ENCODE results near the gene KRTAP3-1. TPM values are rescaled to one million over a fixed set of nuclear protein-coding genes. Genes with fewer than 3 reads are reported as not detected.

Gene KRTAP3-1
- total RNA-seq, 1 experiment from 2014 or later, result not detected

GRCh38 chr17:41054025-41054424 lies 45.1 kb upstream of the KRTAP3-1 start:
- no peaks in the 10 kb centered on the region for H3K36me3 ChIP-seq (ENCODE audit: insufficient read depth, low read length, poor library complexity, severe bottlenecking)
- no peak for DNase-seq (ENCODE audit: low spot score)
- no peak overlapping the region for H3K4me3 ChIP-seq (ENCODE audit: low read depth, low read length, poor library complexity, severe bottlenecking)
- H3K27me3 ChIP-seq (replicated peaks; ENCODE audit: insufficient read depth, low read depth, low read length, poor library complexity), result no peaks in the 10 kb centered on the region
- TF ChIP-seq CTCF (conservative IDR thresholded peaks at IDR 0.05; ENCODE audit: low read depth, low read length) (no peak), EZH2 (IDR thresholded peaks at IDR 0.05; ENCODE audit: borderline replicate concordance, low read depth, low read length, poor library complexity, severe bottlenecking) (no peak)
- no peaks in the 10 kb centered on the region for H3K9me3 ChIP-seq (ENCODE audit: low read depth, low read length, poor library complexity, severe bottlenecking)
- ChIA-PET CTCF (no interaction called here), POLR2A (ENCODE audit: low non-redundant PET) (no interaction called here)
- BruUV-seq (replicated peaks), result no TSS peak
- intact Hi-C loops (cut with micrococcal nuclease; ENCODE audit: unreplicated experiment), result no loop called here
- no peaks in the 10 kb centered on the region for H3K4me1 ChIP-seq (ENCODE audit: insufficient read depth, low read length, poor library complexity, severe bottlenecking)
- no peak overlapping the region for H3K27ac ChIP-seq (ENCODE audit: low read depth, low read length, poor library complexity, severe bottlenecking)

GRCh38 chr17:41052566-41052965 lies 43.6 kb upstream of the KRTAP3-1 start:
- Histone ChIP-seq H3K27ac (ENCODE audit: low read depth, low read length, poor library complexity, severe bottlenecking) (no peak overlapping the region), H3K36me3 (ENCODE audit: insufficient read depth, low read length, poor library complexity, severe bottlenecking) (no peaks in the 10 kb centered on the region), H3K4me1 (ENCODE audit: insufficient read depth, low read length, poor library complexity, severe bottlenecking) (no peaks in the 10 kb centered on the region), H3K9me3 (ENCODE audit: low read depth, low read length, poor library complexity, severe bottlenecking) (no peaks in the 10 kb centered on the region), H3K4me3 (ENCODE audit: low read depth, low read length, poor library complexity, severe bottlenecking) (no peak overlapping the region), H3K27me3 (replicated peaks; ENCODE audit: insufficient read depth, low read depth, low read length, poor library complexity) (no peaks in the 10 kb centered on the region)
- ChIA-PET POLR2A (ENCODE audit: low non-redundant PET) (no interaction called here), CTCF (no interaction called here)
- no peak for TF ChIP-seq EZH2 (IDR thresholded peaks at IDR 0.05; ENCODE audit: borderline replicate concordance, low read depth, low read length, poor library complexity, severe bottlenecking)
- no peak for TF ChIP-seq CTCF (conservative IDR thresholded peaks at IDR 0.05; ENCODE audit: low read depth, low read length)
- intact Hi-C loops (cut with micrococcal nuclease; ENCODE audit: unreplicated experiment), result no loop called here
- no TSS peak for BruUV-seq (replicated peaks)
- DNase-seq (ENCODE audit: low spot score), result no peak

GRCh38 chr17:41049110-41049509 lies 40.2 kb upstream of the KRTAP3-1 start:
- BruUV-seq (replicated peaks), result no TSS peak
- DNase-seq (ENCODE audit: low spot score), result no peak
- Histone ChIP-seq H3K4me1 (ENCODE audit: insufficient read depth, low read length, poor library complexity, severe bottlenecking) (no peaks in the 10 kb centered on the region), H3K4me3 (ENCODE audit: low read depth, low read length, poor library complexity, severe bottlenecking) (no peak overlapping the region), H3K36me3 (ENCODE audit: insufficient read depth, low read length, poor library complexity, severe bottlenecking) (no peaks in the 10 kb centered on the region), H3K27me3 (replicated peaks; ENCODE audit: insufficient read depth, low read depth, low read length, poor library complexity) (no peaks in the 10 kb centered on the region), H3K27ac (ENCODE audit: low read depth, low read length, poor library complexity, severe bottlenecking) (no peak overlapping the region), H3K9me3 (ENCODE audit: low read depth, low read length, poor library complexity, severe bottlenecking) (no peaks in the 10 kb centered on the region)
- TF ChIP-seq EZH2 (IDR thresholded peaks at IDR 0.05; ENCODE audit: borderline replicate concordance, low read depth, low read length, poor library complexity, severe bottlenecking) (no peak), CTCF (conservative IDR thresholded peaks at IDR 0.05; ENCODE audit: low read depth, low read length) (no peak)
- ChIA-PET POLR2A (ENCODE audit: low non-redundant PET) (no interaction called here), CTCF (no interaction called here)
- intact Hi-C loops (cut with micrococcal nuclease; ENCODE audit: unreplicated experiment), result no loop called here

Measured in A673 (cell line).